EL (cell line): Measurements from ENCODE around the gene PPP1R3C.

Source experiments
- DNase-seq: peaks from one replicate; pipeline ENCODE4 v3.0.0-alpha.2; 2016

The PPP1R3C gene

DNA sequence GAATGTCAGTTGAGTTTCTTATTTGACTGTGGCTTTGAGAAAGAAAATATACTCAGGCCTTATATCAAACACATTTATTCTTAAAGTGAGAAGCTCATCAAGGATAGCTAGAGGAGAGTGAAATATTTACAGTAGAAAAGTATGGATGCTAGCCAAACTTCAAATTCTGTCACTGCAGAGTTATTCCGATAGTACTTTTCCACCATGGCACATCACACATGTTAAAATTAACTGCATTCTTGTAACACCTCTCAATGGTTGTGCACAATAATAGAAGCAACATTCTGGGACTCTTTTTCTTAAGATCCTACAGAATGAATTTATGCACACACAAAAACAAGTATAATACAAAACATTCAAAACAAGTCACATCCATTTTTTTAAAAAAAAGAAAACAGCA, 4.5 kb downstream of the PPP1R3C start:
- no peak for DNase-seq

GRCh38 chr10:91627344-91628102, 5.3 kb downstream of the PPP1R3C start:
- DNase-seq: no peak

- no peak for DNase-seq
Measured at GRCh38 chr10:91626936-91627335, 5.9 kb downstream of the PPP1R3C start.

DNA sequence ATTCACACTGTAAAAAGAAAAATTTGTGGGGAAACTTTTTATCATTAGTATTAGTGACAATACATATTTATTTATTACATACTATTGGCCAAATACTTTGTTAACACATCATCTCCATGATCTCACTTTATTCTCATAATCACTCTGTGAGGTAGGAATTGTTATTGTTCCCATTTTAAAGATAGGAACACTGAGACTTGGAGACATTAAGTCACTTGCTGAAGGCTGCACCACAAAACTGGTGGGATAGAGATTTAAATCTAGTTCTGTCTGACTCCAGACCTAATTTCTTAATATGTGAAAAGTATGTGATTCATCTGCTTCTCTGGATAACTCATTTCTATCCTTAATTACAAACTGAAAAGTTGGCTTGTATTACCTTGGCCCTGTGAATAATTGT, 8.2 kb downstream of the PPP1R3C start:
- DNase-seq: no peak

DNA sequence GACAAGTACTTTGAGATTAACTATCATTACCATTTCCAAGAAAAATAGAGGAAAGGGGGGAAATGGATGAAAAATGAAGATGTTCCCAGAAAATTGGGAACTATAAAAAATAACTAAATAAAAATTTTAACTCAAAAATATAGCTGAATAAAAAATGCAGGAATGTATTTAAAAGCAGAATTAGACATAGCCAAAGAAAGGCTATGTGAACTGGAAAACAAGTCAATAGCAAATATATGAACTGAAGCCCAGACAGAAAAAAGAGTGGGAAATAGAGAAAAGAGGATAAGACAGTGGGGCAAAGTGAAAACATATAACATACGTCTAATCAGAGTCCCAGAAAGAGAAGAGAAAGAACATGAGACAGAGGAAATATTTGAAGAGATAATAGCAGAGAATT, 10.3 kb downstream of the PPP1R3C start:
- no peak for DNase-seq

DNA sequence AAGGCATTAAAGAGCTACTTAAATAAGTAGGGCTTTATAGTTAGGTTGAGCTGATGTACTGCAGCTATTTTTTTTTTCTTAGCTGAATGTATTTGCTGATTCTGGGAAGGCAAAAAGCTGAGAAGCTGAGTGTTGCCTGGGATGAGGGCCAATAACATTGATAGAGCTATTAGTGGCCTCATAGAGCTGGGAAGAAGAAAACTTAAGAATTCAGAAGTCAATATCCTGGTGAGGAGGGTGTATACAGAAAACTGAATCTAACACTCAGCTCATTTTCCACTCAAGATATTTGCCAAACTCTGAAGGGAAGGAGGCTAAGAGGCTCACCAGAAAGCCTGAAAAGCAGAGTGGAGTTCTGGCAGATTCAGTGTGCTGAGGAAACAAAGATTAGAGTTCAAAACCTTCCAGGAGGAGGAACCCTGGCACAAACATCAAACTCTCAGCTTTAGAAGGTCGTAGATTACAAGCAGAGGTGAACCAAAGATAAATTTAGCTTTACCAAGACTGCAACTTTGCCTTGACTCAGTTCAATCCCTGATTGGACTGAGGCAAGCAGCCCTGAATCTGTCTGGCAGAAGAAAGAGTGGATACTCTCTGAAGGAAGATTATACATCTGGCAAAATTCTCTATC, 11.3 kb downstream of the PPP1R3C start:
- no peak for DNase-seq

DNA sequence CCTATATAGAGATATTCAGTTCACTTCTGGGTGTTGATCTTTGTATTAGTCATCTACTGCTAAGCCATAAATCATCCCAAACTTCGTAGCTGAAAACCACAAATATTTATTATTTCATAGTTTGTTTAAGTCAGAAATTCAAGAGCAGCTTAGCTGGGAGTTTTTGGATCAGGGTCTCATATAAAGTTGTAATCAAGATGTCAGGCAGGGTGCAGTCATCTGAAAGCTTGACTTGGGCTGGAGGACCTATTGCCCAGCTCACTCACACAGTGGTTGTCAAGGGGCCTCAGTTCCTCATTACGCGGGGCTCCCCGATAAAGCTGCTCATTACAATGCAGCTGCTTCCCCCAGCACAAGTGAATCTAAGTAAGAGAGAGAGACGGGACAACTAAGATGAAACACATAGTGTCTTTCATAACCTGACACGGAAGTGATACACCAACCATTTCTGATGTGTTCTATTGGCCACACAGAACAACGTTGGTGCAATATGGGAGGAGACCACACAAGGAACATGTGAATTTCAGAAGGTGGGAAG, 15.7 kb downstream of the PPP1R3C start:
- peak; percentile 90 for DNase-seq

DNA sequence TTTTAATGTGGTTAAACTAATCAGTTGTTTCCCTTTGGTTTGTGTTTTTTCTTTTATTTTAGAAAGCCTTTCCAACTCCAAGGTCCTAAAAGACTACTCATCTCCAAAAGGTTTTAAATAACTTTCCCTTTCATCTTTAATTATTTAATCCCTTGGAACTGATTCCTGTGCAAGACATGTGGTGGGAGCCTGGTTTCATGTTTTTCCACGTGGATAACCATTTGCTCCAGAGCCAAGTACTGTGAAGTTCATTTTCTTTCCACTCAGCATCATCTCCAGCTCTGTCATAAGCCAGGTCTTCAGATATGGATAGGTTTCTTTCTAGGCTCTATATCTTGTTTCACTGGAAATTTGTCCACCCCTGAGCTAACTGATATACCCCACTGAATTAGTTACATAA, 16.7 kb downstream of the PPP1R3C start:
- DNase-seq: no peak

- peak; percentile 91 for DNase-seq
Measured at GRCh38 chr10:91614225-91614624, 18.6 kb downstream of the PPP1R3C start.

DNA sequence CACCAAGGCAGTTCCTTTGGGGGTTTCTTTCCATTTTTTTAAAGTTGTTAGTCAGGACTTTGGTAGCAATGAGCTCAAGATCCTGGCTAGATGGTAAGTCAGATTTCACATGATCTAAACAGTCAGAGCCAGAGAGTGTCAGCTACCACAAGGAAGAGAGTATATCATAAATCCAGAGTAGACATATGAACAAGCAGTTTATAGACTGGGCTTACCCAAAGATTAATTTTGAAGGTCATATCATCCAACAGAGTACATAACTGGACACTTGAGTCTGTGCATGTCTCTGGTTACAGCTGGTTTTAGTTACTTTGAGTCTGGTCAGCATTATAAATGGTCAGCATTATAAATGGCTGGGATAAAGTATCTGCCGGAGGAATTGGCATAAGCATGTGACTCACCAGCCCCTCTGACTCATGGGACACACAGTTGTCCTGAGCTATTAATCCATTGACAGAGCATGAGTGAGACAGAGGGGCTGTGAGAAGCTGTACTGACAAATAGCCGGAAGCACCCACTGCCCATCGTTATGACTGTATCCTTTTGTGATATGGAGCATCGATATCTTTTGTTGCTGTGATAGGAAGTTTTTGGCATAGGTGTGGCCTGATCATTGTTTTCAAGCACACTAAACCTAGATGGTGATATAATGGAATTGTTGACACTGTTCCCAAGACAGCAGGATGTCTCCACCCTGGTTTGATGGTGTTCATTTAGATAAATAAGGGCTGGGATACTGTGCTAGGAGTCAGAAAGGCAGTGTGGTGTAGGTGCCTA, 19.3 kb downstream of the PPP1R3C start:
- peak; percentile 98 for DNase-seq

DNA sequence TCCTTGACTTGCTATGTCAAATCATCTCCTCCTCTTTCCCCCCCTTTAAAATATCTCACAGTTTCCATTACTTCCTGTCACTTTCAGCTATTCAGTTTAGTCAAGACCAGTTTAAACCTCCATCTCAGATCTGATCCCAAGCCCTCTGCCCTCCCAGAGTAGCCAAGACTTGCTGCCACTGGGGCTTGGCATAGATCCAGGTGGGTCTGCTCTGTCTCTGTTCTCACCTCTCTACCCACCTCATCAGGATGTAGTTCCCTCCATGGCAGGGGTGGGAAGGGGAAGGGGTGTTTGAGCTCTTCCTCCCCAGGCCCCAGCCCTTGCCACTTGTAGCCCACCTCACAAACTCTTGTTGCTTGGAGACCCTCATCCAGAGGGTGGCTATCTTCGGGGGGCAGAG, 22.0 kb downstream of the PPP1R3C start:
- DNase-seq: no peak

DNA sequence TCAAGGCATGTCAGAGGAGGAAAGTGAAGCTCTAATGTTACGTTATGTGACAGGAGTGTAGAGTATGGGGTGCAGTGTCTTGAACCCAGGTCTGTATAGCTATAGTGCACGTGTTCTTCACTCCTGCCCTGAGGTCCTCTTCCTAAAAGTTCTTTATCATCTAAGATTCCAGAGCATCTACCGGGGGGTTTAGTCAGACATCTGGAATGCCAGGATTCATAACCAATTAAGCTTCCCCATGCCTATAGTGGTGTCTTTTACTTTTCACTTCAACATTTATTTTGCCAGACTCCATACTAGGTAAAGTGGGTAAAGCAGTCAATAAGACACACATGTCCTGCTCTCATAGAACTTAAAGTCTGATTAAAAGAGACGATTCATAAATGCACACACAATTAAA, 22.4 kb downstream of the PPP1R3C start:
- DNase-seq: peak; percentile 81

DNA sequence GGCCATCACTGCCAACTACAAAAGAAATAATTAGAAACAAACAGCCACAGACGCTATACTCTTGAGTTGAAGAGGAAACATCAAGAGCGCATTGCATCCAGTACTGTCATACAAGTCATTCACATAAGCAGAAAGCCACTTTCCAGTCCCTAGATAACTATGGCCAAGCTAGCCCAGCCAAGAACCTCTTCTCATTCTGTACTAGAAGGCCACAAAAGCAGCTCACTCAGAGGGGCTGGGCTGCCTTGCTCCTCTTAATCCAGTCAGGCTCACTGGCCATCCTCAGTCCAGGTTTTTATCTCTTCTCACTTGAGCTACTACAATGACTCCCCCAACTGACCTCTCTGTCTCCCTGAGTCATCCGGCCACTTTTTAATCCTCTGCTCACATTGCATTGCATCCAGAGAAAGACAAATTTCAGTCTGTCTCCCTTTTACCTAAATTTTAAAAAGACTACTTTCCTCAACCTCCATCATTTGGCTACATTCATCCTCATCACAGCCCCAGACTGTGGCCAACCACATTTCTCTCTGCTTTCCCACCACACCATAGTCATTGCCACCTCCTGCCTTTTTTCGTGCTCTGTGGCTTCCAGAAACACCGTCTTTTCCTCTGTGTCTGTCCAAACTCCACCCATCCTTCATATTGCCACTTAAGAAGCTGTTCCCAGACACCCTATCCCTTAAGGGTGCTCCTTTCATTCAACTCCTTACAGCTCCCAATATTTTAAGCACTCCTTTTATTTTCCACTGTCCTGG, 25.0 kb downstream of the PPP1R3C start:
- DNase-seq: no peak

DNA sequence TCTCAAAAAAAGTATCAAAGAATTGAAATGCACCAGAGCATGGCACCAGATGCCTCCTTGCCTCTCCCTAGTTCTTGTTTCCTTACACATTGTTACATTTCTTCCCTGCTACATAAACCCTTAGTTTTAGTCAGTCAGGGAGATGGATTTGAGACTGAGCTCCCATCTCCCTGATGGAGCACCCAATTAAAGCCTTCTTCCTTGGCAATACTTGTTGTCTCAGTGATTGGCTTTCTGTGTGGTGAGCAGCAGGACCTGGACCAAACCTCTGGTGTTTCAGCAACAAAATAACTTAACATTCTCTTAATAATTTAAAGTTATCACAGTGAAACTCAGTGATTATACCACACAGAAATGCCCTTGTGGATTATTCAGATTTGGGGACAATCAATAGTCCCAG, 26.9 kb downstream of the PPP1R3C start:
- no peak for DNase-seq

- peak; percentile 60 for DNase-seq
Measured at GRCh38 chr10:91604553-91605534, 28.0 kb downstream of the PPP1R3C start.

- DNase-seq: no peak
Measured at GRCh38 chr10:91603931-91604331, 28.9 kb downstream of the PPP1R3C start.

DNA sequence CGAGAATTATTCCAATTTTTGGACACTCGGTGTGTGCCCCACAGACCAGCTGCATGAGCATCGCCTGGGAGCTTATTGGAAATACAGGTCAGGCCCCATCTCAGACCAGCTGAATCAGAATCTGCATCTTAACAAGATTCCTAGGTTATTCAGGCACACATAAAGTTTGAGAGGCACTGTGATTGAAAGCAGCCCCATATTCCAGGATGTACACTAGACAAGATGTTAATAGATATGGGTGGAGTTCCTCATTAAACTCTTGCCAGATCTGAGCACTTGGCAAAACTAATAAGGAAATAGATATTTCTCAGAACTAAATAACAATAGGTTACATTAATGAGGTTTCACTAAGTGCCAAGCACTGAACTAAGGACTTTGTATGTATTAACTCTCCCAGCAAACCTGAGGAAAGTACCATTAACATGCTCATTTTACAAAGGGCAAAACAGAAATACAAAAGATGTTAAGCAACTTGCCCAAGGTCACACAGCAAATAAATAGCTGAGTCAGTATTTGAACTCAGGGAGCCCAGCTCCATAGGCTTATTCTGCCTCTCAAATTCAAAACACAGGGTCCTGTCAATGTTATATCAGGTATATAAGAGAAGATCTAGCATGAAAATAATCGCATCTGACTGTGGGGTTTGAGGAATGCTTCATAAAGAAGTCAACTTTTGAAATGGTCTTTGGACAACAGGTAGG, 29.9 kb downstream of the PPP1R3C start:
- DNase-seq: no peak

DNA sequence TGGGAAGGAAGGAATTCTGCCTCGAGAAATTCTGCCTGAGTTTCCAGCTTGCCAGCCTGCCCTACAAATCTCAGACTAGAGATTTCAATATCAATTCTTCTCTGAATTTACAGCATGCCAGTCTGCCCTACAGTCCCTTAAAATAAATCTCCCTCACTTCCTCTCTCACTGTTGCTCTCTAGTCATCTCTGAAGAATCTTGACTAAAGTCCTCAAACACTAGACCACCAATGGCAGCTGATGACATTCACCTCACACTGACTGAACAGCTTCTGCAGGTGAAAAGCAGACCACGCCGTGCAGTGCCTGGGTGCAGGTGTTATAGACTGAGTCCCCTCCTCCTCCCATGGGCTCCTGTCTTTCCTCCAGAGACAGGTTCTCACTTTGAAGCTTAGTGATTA, 30.4 kb downstream of the PPP1R3C start:
- DNase-seq: no peak

DNA sequence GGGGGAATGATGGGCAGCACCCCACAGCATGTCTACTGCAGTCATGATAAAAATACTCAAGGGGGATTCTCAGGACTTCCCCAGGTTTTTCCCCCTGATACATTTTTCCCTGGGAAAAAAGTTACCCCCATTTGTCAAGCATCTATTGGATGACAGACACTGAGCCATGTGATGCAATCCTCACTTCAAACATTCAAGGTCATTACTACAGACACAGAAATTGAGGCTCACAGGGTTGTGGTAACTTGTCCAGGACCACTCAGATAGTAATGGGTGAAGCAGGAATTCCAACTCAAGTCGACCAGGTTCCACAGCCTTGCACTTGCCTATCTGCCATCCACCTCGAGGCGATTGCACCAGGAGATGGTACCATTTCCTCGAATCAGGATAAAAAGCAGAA, 31.7 kb downstream of the PPP1R3C start:
- DNase-seq: no peak

DNA sequence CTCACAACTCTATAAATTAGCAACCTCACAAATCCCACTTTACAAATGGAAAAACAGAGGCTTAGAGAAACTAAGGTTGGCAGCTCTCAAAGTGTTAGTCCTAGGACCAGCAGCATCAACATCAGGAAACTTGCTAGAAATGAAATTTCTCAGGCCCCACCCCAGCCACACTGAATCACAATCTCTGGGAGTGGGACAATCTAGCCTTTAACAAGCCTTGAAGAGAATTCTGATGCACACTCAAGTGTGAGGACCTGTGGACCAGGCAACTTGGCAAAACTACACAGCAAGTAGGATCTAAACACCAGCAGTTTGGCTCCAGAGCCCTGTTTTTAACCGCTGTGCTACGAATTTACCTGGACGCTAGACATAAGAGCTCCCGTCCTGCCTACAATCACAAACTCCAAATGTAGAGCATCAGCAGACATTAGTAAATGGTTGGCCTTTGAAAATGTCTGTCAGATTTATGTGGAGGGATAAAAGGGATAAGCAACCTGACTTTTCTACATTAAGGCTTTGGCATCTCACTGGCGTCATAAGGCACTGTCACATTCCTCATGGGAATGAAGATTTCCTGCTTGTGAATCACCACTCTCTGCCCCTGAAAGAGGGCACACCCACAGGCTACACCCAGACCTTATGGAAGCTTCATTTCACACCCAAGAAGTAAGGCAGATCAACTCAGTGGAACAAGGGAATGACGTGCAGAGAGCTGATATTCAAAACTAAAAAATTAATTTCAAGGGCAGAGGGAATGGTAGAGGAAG, 34.5 kb downstream of the PPP1R3C start:
- peak; percentile 91 for DNase-seq
